ENCODE measurements around the gene ALPI.

DNA sequence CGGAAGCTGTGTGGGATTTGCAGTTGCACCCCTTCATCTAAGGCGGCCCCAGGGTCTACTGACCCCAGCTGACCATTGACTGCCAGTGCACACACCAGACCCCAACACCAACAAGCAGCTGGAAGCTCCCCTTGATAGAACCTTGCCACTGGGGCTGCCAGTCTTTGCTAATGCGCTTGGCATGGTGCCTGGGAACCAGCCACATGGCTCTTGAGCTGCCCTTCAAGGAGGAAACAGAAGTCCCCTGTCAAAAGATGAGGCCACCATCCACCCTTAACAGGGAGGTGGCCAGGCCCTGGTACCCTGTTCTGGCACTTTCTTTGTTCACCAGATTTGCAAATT, 8.6 kb downstream of the ALPI start:
- TF ChIP-seq, protein P1, sequence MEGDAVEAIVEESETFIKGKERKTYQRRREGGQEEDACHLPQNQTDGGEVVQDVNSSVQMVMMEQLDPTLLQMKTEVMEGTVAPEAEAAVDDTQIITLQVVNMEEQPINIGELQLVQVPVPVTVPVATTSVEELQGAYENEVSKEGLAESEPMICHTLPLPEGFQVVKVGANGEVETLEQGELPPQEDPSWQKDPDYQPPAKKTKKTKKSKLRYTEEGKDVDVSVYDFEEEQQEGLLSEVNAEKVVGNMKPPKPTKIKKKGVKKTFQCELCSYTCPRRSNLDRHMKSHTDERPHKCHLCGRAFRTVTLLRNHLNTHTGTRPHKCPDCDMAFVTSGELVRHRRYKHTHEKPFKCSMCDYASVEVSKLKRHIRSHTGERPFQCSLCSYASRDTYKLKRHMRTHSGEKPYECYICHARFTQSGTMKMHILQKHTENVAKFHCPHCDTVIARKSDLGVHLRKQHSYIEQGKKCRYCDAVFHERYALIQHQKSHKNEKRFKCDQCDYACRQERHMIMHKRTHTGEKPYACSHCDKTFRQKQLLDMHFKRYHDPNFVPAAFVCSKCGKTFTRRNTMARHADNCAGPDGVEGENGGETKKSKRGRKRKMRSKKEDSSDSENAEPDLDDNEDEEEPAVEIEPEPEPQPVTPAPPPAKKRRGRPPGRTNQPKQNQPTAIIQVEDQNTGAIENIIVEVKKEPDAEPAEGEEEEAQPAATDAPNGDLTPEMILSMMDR (IDR thresholded peaks at IDR 0.05 in 8 of 11, conservative IDR thresholded peaks at IDR 0.05 in 3 of 11): no peak
- no peak for TF ChIP-seq POLR2A (IDR thresholded peaks at IDR 0.05)
- no peak for TF ChIP-seq POLR2AphosphoS5 (IDR thresholded peaks at IDR 0.05)
